H4 (cell line): ENCODE measurements around the gene PSMG4. TPM values are rescaled to one million over a fixed set of nuclear protein-coding genes. Genes with fewer than 3 reads are reported as not detected.
"Not testable (repeated sequence)": the region's sequence is repeated elsewhere in the genome, so short reads cannot be mapped to it uniquely, and the experiment has no call there.

Experiments
- DNase-seq: peaks from one replicate; pipeline ENCODE4 v3.0.0-alpha.2; 2015; ENCODE audit warnings: low spot score
- total RNA-seq: library from RNA; depleted of rRNA; stranded (reverse); fragments of >200 nt; shearing (Covaris generic); gene quantifications from 2 replicates; pipeline ENCODE4 v1.2.3, GENCODE V29; 2014

The PSMG4 gene
- total RNA-seq, 1 experiment from 2014 or later: 24.5 TPM

DNA sequence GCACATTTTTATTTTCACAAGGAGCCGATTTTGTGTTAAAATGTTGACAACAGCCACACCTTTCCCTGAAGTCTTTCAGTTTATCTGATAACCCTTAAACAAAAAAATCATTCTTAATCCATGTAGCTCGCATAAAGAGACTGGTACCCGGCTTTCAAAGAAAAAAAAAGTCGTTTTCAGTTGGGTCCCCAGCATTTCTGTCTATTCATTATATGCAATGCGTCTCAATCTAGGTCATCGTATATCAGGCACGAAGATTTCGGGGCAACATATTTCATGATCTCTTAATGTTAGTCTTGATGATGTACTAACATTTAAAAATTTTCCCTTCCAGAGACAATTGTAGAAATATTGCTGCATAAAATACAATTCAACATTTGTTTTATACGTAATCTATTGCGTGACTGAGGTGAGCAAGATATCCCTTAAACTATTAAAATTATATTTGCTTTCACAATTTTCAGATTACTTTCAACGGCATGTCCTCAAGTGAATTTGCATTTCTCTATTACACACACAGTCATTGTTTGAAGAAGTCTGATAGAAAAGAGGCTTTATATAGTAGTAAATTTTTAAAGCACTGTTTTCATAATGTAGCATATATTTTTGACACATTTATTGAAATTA is 28.4 kb upstream of the PSMG4 start:
- DNase-seq: no peak

DNA sequence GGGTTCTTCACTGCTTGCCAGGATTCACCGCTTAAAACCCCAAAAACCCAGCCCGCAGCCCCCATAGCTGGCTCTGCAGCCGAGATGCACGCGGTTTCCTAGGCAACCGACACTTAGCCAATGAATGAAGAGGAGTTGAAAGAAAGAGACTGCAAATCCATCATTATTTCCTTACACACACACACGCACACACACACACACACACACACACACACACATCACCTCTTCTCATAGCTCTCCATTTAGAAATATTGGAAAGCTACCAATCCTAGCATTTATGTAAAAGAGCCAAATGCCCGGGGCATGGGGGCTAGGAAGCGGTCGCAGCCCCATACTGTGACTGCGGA is 27.9 kb upstream of the PSMG4 start:
- DNase-seq: no peak

DNA sequence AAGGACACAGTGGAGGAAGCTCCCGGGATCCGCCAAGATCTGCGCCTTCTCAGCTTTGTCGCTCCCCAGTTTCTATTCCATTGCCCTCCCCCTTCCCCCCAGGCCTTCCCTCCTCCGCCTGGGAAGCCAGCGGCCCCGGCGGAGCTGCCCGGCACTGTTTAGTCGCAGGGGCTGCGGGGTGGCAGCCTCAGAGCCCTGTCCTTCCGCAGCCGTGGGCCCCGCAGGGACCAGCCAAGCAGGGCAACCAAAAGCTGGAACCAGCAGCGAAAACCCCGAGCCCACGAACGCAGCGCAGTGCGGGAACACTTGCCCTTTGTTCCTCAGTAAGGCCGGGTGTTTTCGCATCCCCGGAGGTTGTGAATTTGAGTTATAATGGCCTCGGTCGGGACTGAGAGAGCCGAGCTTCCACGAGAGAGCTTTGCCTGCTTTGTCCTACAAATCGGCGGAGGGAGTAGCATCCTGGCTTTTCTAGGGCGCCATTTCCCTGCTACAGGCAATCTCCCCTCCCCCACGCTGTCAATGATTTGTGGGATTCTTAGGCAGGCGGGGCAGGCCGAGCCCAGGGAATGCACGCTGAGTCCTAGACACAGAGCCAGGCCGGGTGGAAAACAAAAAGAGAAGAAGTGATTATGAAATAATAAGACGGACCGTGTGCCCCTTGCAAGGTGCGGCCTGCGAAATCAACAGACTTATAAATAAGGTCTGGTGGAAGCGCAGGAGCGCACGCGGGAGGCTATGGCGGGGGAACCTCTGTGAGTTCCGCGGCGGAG is 27.3 kb upstream of the PSMG4 start:
- DNase-seq: no peak

DNA sequence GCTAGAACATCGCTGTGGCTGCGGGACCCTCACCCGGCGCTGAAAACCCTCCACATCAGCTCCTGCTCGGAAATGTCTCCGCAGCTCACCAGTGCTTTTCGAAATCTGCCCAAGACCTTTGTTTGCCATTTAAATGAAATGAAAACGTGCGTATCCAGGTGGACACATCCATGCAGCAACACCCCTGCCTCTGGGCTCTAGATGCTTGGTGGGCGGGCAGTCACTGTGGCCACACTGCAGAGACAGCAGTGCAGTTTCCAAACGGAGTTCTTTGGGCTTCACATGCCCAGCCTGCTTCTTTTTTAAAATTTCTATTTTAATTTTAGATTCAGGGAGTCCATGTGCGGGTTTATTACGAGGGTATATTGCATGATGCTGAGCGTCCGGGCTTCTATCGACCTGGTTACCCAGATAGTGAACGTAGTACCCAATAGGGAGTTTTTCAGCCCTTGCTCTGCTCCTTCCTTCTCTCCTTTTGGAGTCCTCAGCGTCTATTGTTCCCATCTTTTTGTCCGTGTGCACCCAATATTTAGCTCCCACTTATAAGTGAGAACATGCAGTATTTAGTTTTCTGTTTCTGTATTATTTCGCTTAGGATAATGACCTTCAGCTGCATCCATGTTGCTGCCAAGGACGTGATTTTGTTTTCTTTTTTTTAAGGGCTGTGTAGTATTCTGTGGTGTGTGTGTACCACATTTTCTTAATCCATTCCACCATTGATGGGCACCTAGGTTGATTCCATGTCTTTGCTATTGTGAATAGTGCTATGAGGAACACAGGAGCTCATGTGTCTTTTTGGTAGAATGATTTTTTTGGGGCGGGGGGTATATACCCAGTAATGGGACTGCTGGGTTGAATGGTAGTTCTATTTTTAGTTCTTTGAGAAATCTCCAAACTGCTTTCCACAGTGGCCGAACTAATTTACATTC is 26.5 kb upstream of the PSMG4 start:
- DNase-seq: no peak

DNA sequence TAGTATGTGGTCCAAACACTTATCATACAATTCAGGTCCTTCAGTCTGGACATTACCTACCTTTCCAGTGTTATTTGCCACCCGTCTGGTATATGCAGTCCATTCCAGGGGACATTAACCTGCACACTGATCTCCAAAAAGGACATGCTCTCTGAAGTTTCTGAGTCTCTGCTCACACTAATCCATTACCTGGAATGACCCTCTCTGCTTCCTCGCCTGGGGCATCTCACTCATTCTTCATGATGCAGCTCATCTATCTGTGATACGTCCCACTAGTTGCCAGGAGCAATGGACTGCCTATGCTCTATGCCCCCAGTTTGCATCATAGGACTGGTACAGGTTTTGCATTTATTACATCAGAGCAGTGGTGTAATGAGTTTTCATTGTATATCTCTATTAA is 25.4 kb upstream of the PSMG4 start:
- no peak for DNase-seq

DNA sequence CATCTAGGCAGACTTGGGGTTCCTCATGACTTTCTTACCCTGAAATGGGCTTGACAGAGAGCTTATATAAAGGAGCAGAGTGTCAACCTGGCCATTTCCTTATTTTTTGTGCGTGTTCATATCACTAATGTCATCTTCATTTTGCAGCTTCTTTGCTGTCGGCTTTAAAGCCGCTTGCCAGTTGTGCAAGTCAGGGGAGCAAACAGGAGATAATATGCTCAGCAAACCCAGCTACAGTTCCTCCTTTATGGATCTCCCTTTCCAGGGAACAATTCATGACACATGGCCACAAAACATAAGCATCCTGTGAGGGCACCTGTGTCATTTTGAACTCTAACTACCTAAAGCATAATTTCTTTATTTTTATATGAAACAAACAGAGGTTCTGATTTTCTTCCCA is 24.8 kb upstream of the PSMG4 start:
- DNase-seq: no peak

DNA sequence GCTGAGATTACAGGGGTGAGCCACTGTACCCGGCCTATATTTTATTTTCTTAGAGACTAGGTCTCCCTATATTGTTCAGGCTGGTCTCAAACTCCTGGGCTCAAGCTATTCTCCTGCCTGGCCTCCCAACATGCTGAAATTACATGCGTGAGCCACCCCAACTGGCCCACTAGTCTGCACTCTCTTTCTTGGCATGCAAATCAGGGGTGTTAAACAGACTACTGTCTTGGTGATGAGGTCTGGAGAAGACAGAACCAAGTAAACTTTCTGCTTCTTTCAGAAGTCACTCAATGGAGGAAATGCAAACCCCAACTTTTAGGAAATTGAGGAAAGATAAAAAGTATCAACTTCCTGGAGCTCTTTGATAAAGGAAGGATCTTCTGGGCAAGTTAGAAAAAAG is 23.3 kb upstream of the PSMG4 start:
- no peak for DNase-seq

DNA sequence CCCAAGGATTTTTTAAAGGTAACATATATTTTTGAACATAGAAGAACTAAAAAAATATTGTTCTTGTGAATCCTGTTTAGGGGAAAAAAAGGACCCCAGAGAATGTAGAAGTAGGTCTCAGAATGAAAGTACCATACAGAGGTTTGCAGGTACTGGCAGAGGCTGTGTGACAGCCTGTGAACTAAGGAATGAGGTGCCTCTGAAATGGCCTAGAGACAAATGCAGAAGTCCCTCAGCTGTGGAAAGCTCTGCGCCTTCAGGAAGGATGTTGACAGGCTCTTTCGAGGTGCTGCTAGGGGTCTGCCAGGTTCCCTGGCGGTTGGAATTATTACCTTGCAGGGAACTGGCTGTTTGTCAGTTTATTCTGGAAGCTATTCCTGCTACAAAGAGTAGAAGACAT is 22.7 kb upstream of the PSMG4 start:
- DNase-seq: no peak

DNA sequence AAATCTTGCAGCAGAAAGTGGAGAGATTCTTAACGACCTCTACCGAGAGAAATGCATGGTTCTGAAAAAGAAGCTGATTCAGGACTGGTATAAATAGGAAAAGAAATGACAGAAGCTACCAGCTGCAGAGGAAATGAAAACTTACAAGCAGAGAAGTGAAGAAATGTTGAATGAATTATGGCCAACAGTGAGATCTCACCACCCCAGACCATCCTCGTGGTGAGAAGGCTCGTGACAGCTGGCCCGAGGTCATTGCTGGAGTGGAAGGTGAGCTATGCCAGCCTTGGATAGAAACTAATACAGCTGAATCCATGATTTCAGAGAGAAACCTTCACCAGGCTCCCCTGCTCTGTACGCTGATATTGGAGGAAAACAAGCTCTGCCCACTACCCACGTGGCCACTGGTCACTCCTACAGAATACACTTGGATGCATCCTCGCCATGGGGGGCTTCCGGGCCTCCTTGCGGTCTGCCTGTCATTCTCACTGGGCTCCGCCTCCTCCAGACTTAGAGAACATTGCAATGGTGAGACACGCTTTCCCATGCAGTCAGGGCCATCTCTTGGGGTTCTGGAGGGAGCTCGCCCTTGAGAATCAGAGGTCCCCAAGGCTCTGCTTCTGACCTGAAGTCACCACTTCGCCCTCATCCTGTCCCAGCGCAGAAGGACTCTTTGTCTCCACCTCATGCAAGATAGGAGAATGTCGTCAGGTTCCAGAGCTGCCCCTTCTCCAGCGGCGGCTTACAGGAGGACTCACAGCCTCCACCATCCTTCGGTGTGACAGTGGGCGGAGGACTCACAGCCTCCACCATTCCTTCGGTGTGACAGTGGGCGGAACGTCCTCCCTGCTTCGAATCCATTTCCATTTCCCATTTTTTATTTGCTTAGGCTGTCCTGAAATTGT is 20.7 kb upstream of the PSMG4 start:
- no peak for DNase-seq

DNA sequence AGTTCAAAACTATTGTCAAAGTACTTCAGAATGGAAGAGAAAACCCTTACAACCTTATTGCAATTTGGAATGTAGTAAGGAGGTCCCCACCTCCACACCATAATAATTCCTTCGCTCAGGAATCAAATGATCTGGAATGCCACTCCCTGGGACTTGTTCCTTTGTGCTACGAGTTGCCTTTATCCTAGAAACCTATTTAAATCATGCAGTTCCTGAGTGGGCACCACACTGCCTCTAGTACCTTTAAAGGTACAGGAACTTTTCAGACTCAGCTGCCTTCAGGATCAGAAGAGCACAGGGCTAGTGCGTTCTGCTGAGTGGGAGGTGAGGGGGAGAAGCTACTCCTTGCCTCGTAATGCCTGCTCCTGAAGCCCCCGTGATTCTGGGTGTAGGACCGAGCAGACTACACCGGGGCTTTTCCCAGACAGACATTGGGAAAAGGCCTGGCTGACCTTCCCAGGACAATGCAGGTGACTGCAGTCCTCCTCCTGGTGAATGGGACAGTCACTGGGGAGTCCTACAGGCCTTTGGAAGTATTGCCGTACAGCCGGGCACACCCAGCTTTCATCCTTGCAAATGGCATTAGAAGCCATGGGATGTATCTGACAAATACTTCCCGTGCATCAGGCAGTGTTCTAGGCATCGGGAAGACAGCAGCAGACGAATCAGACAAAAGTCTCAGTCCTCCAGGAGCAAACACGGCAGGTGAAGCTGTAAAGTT is 19.5 kb upstream of the PSMG4 start:
- no peak for DNase-seq

DNA sequence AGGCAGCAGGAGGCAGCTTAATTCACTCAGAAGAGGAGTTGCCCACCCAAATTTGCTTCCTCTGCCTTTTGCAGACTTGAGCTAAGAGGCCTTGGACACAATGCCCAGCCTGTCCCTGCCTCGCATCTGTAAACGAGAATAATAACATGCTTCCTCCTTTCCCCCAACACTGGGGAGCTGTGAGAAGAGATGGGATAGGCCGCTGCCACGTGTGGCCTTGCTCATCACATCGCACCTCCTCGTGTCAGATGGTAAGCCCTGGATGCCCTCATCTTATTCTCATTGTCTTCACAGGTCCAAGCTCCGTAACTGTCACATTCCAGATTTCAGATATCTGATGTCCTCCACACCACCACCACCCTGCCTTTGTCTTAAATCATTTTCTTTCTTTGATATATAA is 18.2 kb upstream of the PSMG4 start:
- no peak for DNase-seq

DNA sequence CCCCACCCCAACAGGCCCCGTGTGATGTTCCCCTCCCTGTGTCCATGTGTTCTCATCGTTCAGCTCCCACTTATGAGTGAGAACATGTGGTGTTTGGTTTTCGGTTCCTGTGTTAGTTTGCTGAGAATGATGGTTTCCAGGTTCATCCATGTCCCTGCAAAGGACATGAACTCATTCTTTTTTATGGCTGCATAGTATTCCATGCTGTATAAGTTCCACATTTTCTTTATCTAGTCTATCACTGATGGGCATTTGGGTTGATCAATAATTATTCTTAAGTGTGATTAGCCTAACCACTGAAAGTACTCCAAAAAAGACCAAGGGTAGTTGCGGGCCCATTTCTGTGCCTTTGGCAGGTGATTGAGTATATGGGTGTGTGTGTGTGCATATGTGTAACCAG is 17.0 kb upstream of the PSMG4 start:
- DNase-seq: not testable (repeated sequence)

DNA sequence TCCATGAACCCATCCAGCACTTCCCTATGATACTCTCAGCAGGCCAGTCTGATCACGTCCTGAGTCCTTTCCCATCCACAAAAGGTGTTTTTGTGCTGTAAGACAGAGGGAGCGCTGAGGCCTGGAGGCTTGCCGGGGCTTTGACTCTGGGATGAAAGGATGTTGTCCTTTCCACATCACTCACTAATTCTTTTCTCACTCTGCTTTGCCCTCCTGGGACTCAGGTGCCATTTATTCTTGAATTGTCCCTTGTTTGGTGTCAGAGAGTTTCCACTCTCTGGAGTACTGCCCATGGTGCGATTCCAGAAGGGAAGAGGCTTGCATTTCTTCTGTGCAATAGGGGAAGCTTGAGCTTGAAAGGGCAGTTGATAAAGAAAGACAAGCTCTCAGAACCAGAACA is 16.0 kb upstream of the PSMG4 start:
- DNase-seq: no peak

DNA sequence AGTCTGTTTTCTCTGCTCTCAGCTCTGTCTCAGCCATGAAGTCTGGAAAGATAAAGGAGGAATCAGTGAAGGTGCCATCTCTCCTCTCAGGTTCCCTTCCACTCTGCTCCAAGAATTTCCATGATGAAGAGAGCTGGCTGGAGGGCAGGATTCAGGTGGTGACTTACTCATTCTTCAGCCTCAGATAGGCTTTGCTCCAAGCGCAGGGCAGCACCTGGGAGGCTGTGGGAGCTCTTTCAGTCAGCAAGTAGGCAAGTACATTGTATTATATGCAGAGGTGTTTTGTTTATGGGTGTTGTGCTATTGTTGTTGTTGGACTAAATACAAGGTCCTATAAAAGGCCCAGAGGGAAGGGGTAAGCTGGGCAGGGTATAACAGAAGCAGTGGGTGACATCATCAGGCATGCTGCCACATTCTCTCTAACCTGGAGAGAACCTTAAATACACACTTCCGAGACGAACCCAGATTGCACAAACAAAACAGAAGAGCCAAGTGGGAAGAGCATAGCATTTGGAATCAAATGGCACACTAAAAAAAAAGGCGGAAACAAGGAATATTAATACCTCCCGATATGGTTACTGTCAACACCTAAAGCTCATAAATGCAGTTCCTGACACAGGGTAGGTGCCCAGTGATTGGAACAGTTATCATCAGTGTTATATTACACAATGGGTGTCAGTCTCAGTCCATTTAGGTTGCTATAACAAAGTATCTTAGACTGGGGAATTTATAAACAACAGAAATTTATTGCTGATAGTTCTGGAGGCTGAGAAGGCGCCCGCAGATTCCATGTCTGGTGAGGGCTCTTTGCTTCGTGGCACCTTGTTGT is 14.5 kb upstream of the PSMG4 start:
- DNase-seq: no peak

DNA sequence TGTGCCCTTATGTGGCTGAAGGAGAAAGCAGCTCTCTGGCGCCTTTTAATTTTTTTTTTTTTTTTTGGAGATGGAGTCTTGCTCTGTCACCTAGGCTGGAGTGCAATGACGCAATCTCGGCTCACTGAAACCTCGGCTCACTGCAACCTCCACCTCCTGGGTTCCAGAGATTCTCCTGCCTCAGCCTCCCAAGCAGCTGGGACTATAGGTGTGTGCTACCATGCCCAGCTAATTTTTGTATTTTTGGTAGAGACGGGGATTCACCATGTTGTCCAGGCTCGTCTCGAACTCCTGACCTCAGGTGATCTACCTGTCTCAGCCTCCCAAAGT is 13.9 kb upstream of the PSMG4 start:
- DNase-seq: not testable (repeated sequence)

DNA sequence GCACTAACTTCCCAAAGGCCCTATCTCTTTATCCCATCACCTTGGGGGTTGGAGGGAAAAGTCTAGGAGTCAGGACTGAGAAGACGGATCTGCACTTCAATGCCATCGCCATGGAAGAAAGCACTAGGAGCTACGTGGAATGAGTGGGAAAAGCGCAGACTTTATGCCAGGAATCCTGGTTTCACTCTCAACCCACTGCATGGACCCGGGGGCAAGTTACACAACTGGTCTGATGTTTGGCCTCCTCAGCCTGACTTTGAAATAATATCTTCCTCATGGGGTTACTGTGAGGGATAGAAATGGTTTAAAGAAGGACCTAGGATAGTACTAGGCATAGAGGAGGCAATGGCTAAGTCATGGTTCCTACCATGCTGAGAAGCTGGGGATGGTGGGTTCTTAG is 13.5 kb upstream of the PSMG4 start:
- no peak for DNase-seq

DNA sequence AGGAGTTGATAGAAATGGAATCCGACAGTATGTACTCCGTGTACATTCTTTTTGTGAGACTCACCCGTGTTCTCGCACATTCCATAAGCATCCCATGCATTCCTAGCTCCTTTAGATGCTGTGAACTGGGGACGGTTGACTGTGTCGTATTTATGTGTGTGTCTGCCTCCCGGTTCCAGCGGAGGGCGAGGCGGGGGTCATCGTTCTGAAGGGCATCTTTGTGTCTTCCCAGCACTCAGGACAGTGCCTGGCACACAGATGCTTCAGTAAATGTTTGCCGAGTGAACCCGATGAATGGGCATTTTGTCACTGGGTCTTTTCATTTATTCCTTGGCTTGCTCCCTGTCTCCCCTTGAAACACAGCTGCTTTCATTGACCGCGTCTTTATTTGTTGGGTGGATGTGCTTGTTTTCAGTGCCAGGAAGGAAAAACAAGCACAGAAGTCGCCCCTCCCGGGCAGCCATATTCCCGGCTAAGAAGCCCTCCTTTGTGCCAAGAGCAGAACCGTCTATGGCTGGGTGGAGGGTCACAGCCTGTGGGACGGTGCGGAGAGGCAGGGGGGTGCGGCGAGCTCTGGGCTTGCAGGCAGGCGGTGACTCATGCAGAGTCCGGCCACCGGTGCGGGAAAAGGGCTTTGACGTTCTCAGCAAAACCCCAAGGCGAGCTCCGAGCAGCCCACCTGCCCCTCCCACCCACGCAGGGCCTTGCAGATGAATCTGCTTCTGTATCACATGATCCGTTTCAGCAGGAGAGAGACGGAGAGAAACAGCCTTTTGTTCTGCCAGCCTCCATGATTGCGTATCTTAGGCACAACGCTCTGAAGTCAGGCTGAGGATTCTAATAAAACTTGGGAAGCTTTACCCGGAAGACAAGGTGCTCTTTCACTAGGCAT is 11.2 kb upstream of the PSMG4 start:
- peak; percentile 64 for DNase-seq

DNA sequence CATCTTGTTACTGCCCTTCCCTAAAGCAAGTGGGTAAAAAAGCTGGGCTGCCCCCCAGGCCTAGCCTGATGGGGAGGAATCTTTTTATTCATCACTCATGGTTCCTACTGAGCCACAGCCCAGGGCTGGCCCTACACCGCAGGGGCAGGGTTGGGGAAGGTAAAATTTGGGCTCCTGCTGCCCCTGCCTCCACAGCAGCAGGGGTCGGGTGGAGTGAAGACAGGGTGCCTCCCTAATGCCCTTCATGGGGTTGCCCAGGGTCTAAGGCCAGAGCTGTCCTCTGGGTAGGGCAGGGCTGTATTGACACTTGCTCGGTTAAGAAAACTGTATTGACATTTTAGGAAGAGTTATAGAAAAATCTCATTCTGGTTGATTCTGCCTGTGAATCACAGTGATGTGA is 8.9 kb upstream of the PSMG4 start:
- DNase-seq: no peak

DNA sequence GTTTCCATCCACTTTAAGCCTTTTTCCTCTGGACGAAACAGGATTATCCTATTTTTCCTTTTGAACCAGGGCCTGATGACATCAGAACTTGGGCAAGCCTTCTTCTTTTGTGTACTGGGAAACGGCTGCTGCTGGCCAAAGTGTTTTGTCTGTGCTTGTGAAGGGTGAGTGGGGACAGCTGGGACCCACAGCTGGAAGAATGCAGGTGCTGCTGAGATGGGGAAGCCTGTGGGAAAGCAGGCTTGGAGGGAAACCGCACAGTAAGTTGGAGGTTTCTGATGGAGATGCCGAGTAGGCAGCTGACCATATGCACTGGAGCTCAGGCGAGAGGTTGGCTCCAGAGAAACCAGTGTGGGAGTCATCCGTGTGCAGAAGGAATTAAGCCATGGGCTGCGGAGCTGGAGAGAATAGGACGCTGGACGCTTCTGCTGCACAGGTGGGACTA is 8.5 kb upstream of the PSMG4 start:
- DNase-seq: no peak
